Activated CD8-positive, alpha-beta memory T cell treated with anti-CD3 and anti-CD28 coated beads, Interleukin-2, amount 50 U/mL, for 24 hours (primary cell): ENCODE measurements around the gene NARS2.
"Not testable (repeated sequence)": the region's sequence is repeated elsewhere in the genome, so short reads cannot be mapped to it uniquely, and the experiment has no call there.

Experiments used
- DNase-seq: peaks from one replicate; pipeline ENCODE4 v3.0.0-alpha.2; 2020; ENCODE audit errors: extremely low read depth

The NARS2 gene

GRCh38 chr11:78576549-78577097 lies 2.0 kb upstream of the NARS2 start:
- DNase-seq: no peak

GRCh38 chr11:78575478-78575877 lies 814 bp upstream of the NARS2 start:
- no peak for DNase-seq

GRCh38 chr11:78573681-78574080 lies 983 bp downstream of the NARS2 start:
- DNase-seq: no peak

- DNase-seq: no peak
Measured at GRCh38 chr11:78573271-78573670, 1.4 kb downstream of the NARS2 start.

GRCh38 chr11:78572394-78572793 lies 2.3 kb downstream of the NARS2 start:
- DNase-seq: no peak

- no peak for DNase-seq
Measured at GRCh38 chr11:78570031-78570430, 4.6 kb downstream of the NARS2 start.

- DNase-seq: no peak
Measured at GRCh38 chr11:78567209-78567608, 7.5 kb downstream of the NARS2 start.

- no peak for DNase-seq
Measured at GRCh38 chr11:78564490-78565467, 9.9 kb downstream of the NARS2 start.

GRCh38 chr11:78564037-78564436 lies 10.6 kb downstream of the NARS2 start:
- DNase-seq: not testable (repeated sequence)

GRCh38 chr11:78563090-78563489 lies 11.6 kb downstream of the NARS2 start:
- not testable (repeated sequence) for DNase-seq

GRCh38 chr11:78562398-78562797 lies 12.3 kb downstream of the NARS2 start:
- DNase-seq: no peak

GRCh38 chr11:78560826-78561484 lies 13.7 kb downstream of the NARS2 start:
- DNase-seq: no peak

GRCh38 chr11:78560153-78560552 lies 14.5 kb downstream of the NARS2 start:
- no peak for DNase-seq

- DNase-seq: no peak
Measured at GRCh38 chr11:78557236-78557635, 17.4 kb downstream of the NARS2 start.

- DNase-seq: no peak
Measured at GRCh38 chr11:78555592-78555991, 19.1 kb downstream of the NARS2 start.

- no peak for DNase-seq
Measured at GRCh38 chr11:78552881-78553280, 21.8 kb downstream of the NARS2 start.

GRCh38 chr11:78552139-78552538 lies 22.5 kb downstream of the NARS2 start:
- not testable (repeated sequence) for DNase-seq

GRCh38 chr11:78551066-78551465 lies 23.6 kb downstream of the NARS2 start:
- no peak for DNase-seq

- no peak for DNase-seq
Measured at GRCh38 chr11:78549624-78550409, 24.8 kb downstream of the NARS2 start.

- no peak for DNase-seq
Measured at GRCh38 chr11:78548911-78549590, 25.6 kb downstream of the NARS2 start.
